HepG2 (cell line): ENCODE data around the gene MDH1. TPM values are rescaled to one million over a fixed set of nuclear protein-coding genes. Genes with fewer than 3 reads are reported as not detected.
A peak's percentile ranks its signal among the peaks of the same experiment; 100 is the strongest.

Experiments used
- ATM ChIP-seq: fragments of 450-650 bp; IDR thresholded peaks from 2 replicates; pipeline ENCODE4 v1.7.1; 2017; ENCODE audit warnings: mild to moderate bottlenecking, borderline replicate concordance
- BRCA1 ChIP-seq: sonication (generic); formaldehyde crosslinking; IDR thresholded peaks from 2 replicates; pipeline ENCODE4 v1.4.0; 2020; ENCODE audit warnings: missing genetic modification reagents
- E2F1 ChIP-seq: sonication (generic); formaldehyde crosslinking; IDR thresholded peaks from 2 replicates; pipeline ENCODE4 v1.5.0; 2020; ENCODE audit warnings: missing genetic modification reagents
- ELF3 ChIP-seq: IDR thresholded peaks from 2 replicates; pipeline ENCODE4 v1.6.1; 2016; ENCODE audit warnings: missing genetic modification reagents, missing compliant biosample characterization
- HNF4G ChIP-seq, 2 experiments: sonication (generic) in 1 of 2; formaldehyde crosslinking in 1 of 2; IDR thresholded peaks; 2 replicates each; pipeline versions ENCODE4 v1.4.0 to v1.6.1; 2011 to 2020; ENCODE audit warnings: borderline replicate concordance in 2 of 2, low read depth in 2 of 2, mild to moderate bottlenecking in 2 of 2, low read length in 1 of 2, missing genetic modification reagents in 1 of 2, moderate library complexity in 1 of 2
- KDM5B ChIP-seq: sonication (generic); formaldehyde crosslinking; IDR thresholded peaks from 2 replicates; pipeline ENCODE4 v1.4.0; 2020; ENCODE audit warnings: missing genetic modification reagents, mild to moderate bottlenecking, borderline replicate concordance
- RFXAP ChIP-seq: sonication (generic); formaldehyde crosslinking; IDR thresholded peaks from 2 replicates; pipeline ENCODE4 v1.4.0; 2020; ENCODE audit warnings: missing genetic modification reagents, borderline replicate concordance
- SIN3B ChIP-seq: fragments of 150-350 bp; IDR thresholded peaks from 2 replicates; pipeline ENCODE4 v1.6.1; 2014; ENCODE audit warnings: low read length
- SOX6 ChIP-seq, 2 experiments: fragments of 450-650 bp in 1 of 2; sonication (generic) in 1 of 2; formaldehyde crosslinking in 1 of 2; IDR thresholded peaks; 2 replicates each; pipeline versions ENCODE4 v1.4.0 to v1.6.1; 2017 to 2020; ENCODE audit warnings: antibody characterized with exemption in 1 of 2, mild to moderate bottlenecking in 1 of 2, missing genetic modification reagents in 1 of 2
- ZMAT3 ChIP-seq: sonication (generic); formaldehyde crosslinking; conservative IDR thresholded peaks from 2 replicates; pipeline ENCODE4 v1.7.0; 2021; ENCODE audit warnings: missing genetic modification reagents
- ZNF143 ChIP-seq: sonication (generic); formaldehyde crosslinking; IDR thresholded peaks from 2 replicates; pipeline ENCODE4 v1.4.0; 2020; ENCODE audit warnings: missing genetic modification reagents
- ZNF20 ChIP-seq: sonication (generic); formaldehyde crosslinking; IDR thresholded peaks from 2 replicates; pipeline ENCODE4 v1.4.0; 2020; ENCODE audit warnings: mild to moderate bottlenecking, moderate library complexity, missing genetic modification reagents
- polyA plus RNA-seq, 8 experiments: library from polyadenylated mRNA; depleted of rRNA in 3 of 8; stranded (reverse) in 7 of 8; unstranded in 1 of 8; fragments of >200 nt; fragmentation: Illumina TruSeq in 4 of 8; extraction: Trizol in 4 of 8; gene quantifications; 2 replicates each; pipeline versions ENCODE4 v1.2.1 to v1.2.3, GENCODE V29; 2011 to 2016; ENCODE audit warnings: low read depth in 4 of 8, missing spikeins in 1 of 8, mixed read lengths in 1 of 8; ENCODE audit not compliant: insufficient read depth in 1 of 8
- total RNA-seq, 5 experiments: library from RNA; depleted of rRNA; stranded (reverse); fragments of >200 nt; fragmentation: Illumina TruSeq; extraction: Trizol; gene quantifications; 2 replicates each; pipeline ENCODE4 v1.2.3, GENCODE V29; 2016; ENCODE audit warnings: low read depth in 1 of 5
- TF ChIP-seq, protein P1 (sequence below): sonication (generic); formaldehyde crosslinking; IDR thresholded peaks from 2 replicates; pipeline ENCODE4 v1.4.0; 2020; ENCODE audit warnings: missing genetic modification reagents, borderline replicate concordance

Gene MDH1
- total and polyA plus RNA-seq, 2 of the 13 experiments (the other 11 are each of a cell fraction or from before 2014, with no cell fraction given): 293 to 415 TPM

DNA sequence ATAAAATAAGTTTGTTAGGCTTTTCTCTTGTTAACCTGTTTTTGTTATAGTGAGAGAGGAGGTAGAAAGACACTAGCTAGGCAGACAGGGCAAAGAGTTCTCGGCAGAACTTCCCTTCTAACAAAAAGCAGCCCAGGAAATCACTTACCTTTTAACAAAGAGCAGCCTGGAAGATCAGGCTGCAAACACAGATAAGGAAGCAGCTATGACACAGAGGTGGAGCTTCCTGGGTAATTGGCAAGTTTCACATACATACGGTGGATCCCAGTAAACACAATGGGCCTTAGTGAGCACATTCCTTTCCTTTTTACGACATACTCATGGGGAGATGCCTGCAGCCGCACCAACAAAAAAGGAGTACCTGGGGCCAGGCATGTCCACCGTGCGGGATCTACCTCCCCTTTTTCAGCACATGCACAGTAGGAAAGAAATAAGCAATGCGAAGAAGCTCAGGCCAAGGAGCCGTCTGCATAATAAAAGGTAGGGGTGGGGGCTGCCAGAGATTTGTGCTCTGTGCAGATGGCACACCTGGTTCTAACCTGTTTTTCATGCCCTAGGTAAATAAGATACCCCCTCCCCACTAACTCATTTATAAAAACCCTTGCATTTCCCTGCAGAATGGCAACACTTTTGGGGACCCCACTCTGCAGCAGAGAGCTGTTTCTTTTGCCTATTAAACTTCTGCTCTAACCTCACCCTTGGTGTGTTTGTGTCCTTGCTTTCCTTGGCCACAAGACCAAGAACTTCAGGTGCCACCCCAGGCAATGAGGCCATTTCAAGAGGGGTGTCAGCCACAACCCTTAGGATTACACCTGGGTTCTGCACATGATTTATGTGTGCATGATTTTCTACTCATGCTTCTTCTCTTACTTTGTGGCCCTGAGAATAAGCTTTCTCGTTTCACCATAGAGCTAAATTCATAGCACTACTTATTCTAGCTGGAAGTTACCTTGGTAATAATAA lies 26.5 kb downstream of the MDH1 start (continued):
- TF ChIP-seq E2F1 (CRISPR knock-in tag) (no peak), HNF4G (IDR thresholded peaks at IDR 0.05; ENCODE audit: borderline replicate concordance, low read depth, low read length) (no peak), HNF4G (CRISPR knock-in tag; IDR thresholded peaks at IDR 0.05; ENCODE audit: borderline replicate concordance, low read depth) (no peak), ELF3 (CRISPR knock-in tag) (peak; percentile 71; the same call in 1 of the 2 replicates), ZMAT3 (no peak), ATM (no peak), SIN3B (no peak), ZNF20 (CRISPR knock-in tag) (no peak), RFXAP (no peak), ZNF143 (0 out of 2 replicates have a peak, but pooled peaks have one; percentile 34), SOX6 (IDR thresholded peaks at IDR 0.05) (no peak), SOX6 (CRISPR knock-in tag; IDR thresholded peaks at IDR 0.05) (peak; percentile 64), BRCA1 (CRISPR knock-in tag) (no peak), KDM5B (no peak)
- TF ChIP-seq, protein P1, sequence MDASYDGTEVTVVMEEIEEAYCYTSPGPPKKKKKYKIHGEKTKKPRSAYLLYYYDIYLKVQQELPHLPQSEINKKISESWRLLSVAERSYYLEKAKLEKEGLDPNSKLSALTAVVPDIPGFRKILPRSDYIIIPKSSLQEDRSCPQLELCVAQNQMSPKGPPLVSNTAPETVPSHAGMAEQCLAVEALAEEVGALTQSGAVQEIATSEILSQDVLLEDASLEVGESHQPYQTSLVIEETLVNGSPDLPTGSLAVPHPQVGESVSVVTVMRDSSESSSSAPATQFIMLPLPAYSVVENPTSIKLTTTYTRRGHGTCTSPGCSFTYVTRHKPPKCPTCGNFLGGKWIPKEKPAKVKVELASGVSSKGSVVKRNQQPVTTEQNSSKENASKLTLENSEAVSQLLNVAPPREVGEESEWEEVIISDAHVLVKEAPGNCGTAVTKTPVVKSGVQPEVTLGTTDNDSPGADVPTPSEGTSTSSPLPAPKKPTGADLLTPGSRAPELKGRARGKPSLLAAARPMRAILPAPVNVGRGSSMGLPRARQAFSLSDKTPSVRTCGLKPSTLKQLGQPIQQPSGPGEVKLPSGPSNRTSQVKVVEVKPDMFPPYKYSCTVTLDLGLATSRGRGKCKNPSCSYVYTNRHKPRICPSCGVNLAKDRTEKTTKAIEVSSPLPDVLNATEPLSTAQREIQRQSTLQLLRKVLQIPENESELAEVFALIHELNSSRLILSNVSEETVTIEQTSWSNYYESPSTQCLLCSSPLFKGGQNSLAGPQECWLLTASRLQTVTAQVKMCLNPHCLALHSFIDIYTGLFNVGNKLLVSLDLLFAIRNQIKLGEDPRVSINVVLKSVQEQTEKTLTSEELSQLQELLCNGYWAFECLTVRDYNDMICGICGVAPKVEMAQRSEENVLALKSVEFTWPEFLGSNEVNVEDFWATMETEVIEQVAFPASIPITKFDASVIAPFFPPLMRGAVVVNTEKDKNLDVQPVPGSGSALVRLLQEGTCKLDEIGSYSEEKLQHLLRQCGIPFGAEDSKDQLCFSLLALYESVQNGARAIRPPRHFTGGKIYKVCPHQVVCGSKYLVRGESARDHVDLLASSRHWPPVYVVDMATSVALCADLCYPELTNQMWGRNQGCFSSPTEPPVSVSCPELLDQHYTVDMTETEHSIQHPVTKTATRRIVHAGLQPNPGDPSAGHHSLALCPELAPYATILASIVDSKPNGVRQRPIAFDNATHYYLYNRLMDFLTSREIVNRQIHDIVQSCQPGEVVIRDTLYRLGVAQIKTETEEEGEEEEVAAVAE (CRISPR knock-in tag): no peak
- TF ChIP-seq, all 625 proteins: peak for 26
